GM20431 (cell line): Measurements from ENCODE around the gene POPDC2.

Experiments used
- in situ Hi-C: fragments of 300-500 bp; cut with MseI, MboI; formaldehyde crosslinking; loops from one replicate; pipeline ENCODE4 v1.15.0; 2020; ENCODE audit warnings: low sequenced_read_pairs; ENCODE audit not compliant: unreplicated experiment

Gene POPDC2

DNA sequence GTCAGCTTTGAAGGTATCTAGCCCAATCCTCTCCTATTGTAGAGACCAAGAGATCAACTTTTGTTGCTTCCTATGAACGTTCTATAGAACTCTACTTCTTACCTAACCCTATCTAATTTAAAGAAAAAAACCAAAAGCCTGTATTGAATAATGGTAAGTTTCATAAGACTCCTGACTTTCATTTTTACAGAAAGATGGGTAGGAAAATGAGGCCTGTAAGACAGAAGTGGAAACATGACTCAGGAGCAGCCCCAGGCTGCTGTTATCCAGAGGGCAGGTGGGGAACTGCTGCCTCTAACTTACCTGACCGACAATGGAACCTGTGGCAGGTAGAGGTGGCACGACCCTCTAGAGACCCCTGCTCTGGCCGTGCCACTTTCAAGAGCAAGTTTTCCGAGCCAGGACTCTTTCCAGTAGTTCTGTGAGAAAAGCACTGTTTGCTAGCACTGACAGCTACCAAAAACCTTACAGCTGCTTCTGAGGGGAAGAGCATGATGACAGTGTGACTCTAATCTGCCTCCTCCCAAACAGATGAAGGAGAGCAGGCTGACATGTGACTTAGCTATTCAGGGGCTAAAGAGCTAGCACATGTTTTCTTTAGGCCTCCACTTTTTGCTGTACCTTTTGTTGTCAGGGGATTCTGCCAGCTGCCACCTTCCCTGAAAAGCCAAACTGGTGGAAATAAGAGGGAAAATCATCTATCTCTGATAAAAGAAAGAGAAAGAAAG, 17.5 kb downstream of the POPDC2 start:
- in situ Hi-C loops = no loop called here

DNA sequence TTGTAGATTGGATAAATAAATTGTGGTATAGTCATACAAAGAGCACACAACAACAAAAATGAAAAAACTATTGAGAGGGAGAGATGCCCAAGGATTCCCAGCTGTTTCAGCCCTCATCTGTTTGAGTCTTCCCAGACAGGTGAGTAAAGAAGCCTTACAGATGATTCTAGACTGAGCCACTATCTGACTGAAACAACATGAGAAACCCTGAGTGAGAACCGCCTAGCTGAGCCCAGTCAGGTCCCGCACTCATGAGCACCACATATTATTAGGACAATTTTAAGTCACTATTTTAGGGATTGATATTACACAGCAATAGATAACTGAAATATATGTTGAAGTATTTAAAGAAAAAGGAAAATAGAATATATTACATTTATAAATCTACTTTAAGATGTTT, 19.0 kb downstream of the POPDC2 start:
- in situ Hi-C loops = no loop called here

DNA sequence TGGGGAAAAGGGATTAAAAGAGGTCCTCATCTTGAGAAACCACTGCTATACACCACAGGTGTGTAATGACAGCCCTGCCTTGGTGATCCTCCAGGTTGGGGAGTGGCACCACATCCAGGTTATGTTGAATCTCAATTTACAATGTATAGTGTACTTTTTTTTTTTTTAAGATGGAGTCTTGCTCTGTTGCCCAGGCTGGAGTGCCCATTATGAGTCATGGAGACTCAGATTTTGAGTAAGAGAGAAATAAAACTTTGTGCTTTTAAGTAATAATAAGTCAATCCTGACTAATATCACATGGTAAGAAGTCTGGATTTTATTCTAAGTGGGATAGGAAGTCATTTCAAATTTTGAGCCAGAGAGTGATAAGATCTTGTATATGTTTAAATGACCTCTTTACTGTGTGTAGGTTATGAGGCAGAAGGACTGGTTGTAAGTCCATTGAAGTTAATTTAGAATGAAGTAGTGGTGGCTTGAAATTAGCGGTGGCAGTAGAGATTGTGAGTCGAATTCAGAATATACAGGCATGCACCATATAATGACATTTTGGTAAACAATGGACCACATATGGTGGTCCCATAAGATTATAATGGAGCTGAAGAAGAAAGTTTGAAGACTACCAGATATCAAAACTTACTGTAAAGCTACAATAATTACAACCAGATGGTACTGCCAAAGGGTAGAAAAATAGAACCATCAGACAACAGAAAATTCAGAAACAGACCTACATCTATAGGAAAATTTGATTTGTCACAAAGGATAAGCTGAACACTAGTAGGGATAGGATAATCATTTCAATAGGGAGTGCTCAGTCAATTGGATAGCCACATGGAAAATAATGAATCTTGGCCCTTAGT, 20.7 kb downstream of the POPDC2 start:
- in situ Hi-C loops = no loop called here

DNA sequence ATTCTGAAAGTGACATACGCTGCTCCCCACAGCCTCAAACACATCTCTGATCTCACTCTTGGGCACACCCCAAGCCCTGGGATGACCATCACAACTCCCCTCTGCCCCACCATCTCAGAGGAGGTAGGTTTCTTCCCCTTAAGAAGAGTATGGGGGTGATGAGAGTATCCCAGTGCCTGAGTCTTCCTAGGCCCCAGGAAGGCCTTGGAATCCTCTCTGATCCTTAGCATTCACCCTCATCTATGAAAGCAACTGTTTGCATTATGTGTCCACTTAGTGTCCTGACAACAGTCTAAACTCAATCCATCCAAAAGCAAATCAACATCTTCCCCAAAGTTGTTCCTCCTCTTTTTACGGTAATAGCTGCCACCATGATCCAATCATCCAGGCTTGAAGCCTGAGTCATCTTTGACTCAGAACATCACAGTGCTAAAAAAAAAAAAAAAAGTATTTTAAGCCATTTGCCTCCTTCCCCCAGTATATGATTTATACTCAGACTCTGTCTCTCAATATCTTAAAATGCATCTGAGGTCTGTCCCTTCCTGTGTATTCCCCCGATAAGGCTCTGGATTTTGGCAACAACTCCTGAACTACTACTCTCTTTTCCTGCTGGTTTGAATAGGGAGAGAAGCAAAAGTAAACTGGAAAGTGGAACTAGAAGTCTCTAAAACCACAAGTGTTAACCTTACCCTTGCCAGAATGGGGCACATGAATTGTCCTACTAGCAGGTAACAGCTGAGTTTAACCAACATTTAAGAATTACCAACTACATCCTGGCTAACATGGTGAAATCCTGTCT, 22.5 kb downstream of the POPDC2 start:
- in situ Hi-C loops = no loop called here

DNA sequence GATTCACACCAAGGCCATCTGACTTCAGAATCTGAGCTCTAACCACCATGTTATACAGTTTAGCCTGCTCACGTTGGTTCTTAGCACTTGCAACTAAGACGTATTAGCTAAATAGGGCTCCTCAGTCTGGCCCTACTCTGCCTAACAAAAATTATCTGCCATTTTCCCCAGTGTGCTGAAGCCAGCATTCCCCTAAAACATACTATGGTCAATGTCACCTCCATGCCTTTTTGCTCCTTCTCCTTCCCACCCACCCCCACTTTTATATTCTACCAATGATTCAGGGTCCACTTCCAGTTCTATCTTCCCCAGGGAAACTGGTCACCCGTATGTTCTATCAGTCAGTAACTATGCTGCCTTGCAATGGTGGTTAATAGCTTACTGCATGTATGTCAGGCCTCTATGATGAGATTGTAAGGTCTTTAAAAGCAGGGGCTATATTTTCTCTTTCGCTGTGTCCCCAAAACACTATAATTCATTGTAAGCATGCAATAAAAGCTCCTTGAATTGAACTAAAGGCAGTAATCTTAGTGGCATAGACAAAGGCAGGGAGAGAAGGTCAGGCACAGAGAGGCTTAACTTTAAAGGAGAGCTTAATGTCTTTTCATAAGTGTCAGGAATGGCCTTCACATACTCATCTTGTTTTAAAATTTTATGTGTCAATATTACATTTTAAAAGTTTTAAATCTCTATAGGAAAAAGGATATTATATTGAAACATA, 23.3 kb downstream of the POPDC2 start:
- in situ Hi-C loops = no loop called here

DNA sequence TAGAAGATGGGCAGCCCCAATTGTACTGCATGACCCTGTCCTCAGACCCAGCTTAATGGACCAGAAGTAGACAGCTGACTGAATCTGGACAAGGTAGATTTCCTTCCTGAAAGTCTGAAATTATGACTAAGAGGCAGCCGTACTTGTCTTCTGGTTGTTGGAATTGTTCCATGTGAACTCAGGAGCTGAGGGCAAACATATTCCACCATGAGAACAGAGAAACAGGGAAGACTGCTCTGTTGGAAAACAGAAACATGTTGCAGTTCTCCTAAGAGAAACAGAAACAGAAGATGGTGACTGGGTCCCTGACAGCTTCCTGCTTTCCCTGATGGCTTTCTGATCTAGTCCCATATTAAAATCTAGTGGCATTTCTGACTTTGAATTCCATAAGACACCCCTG, 24.1 kb downstream of the POPDC2 start:
- in situ Hi-C loops = no loop called here

DNA sequence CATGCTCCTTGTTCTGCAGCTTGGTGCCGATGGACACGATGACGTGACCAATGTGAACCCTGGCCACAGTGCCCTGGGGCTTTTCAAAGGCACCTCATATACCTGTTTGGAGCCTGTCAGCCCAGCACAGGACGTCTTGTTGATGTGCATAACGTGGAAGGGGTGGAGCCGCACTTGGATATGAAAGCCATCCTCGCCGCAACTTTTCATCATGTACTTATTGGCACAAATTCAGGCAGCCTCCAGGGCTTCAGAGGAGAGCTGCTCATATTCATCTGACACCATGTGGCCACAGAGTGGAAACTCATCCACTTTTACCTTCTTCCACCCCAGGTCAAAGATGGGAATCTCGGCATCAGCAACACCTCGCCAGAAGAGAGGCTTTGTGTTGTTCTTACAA, 24.7 kb downstream of the POPDC2 start:
- in situ Hi-C loops = no loop called here

DNA sequence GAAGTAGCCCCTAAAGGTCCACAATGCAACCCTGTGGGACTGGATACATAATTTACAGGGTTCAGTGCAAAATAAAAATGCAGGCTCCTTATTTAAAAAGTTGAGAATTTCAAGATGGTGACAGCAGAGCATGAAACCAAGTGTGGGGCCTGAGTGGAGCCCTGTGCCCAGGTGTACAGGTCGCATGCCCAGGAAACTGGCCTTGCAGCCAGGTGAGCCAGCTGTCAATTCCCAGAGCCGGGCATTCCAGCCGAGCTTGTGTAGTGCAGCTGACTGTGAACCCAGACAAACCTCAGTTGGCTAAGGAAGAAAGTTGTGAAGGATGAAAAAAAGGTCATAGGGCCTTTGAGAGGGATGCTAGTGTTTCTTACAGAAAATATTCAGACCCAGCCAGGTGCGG, 27.6 kb downstream of the POPDC2 start:
- in situ Hi-C loops = no loop called here

DNA sequence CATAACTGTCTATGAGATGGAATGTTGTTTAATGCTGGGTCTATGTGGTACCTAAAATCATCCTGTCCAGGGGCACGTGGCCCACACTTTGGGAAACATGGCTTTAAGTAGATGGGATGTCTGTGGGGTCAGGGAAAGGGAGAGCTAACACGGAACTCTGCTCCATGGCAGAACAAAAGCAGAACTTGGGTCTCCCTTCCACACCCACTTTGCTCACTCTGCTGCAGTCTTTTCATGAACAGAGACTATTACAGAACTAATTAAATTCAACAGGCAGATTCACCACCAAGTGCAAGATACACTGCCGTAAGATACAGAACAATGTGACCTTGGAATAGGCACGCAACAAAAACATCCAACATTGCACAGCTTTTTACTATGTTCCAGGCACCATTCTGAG, 28.2 kb downstream of the POPDC2 start:
- in situ Hi-C loops = no loop called here

DNA sequence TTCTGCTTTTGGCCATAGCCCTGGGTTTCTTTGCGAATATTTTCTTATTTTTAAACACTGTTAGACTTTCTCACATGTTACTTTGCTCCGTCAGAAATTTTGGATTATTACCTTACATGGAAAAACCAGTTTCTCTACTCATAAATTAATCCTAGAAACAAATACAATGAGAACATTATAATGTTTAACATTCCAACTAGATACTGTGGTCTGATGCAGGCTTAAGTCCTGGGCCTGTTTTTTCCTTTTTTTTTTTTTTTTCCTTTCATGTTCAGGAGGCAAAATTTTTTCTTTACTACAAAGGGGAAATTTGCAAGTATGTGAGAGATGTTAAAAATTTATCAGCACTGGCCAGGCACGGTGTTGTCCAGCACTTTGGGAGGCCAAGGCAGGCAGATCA, 28.9 kb downstream of the POPDC2 start:
- in situ Hi-C loops = no loop called here

DNA sequence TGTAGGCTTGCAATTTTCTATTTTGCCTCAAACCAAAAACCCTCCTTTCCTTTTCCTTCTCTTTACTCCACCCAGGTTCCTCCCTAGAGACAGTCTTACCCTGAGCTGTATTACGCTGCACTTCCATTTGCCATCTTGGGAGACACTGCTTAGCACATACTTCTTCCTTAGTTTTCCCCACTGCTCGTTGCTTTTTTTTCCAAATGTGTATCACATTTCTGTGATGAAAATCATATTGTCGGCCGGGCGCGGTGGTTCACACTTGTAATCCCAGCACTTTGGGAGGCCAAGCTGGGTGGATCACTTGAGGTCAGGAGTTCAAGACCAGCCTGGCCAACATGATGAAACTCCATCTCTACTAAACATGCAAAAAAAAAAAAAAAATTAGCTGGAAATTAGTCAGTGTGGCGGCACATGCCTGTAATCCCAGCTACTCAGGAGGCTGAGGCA, 29.5 kb downstream of the POPDC2 start:
- in situ Hi-C loops = no loop called here

DNA sequence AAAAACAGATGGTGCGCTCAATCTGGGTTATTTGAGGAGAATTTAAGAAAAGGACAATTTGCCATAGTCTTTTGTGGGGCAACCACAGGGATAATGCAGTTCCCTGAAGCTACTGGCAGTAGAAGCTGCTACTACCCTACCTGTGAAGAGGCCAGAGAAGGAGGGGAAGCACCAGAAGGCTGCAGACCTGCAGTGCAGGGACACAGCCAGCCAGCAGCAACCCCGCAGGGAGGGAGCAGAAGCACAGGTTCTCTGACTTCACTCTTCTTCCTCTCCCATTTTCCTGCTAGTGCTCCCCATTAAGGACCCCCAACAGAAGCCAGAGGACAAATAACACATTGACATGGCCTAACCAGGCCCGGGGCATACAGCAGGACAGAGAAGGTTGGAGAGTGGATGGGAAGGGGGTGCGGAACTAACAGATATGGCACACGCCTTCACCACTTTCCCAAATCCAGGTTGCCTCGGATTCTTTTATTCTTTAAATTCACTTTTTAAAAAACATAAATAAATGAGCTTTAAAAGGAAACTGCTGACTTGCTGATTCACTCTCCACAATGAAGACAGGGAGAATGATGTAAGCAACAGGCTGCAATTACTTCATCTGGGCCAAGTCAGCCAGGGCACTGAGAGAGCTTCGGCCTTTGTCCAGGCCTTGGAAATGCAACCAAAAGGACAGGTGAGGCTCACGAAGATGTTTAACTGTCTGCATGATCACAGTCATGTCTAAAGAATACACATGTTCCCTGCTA, 30.1 kb downstream of the POPDC2 start:
- in situ Hi-C loops = no loop called here

DNA sequence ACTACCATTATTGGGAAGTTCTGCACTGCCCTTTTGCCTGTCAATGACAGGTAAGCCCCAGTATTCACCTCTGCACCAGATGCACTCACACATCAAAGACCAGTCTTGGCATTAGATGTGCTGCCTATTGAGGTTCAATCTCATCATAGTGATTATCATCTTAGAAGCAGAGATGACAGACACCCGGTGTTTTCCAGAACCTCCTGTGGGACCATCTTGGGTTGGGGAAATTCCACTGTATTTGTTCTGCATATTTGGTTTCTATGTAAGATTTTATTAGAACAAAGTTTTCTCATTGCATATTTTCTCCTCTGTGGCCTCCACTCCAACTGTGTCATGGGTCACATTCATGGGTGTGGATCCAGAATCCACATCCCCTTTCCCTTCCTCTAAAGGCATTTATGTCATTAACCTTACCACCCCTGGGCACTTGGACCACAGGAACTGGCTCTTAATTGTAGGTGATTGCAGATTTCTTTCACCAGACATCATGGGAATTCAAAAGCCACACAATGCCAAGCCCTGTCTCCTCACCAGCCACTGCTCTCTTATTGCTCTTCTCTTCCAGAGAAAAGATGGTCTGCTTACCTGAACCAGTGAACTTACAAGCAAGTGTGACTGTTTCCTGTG, 31.5 kb downstream of the POPDC2 start:
- in situ Hi-C loops = no loop called here

DNA sequence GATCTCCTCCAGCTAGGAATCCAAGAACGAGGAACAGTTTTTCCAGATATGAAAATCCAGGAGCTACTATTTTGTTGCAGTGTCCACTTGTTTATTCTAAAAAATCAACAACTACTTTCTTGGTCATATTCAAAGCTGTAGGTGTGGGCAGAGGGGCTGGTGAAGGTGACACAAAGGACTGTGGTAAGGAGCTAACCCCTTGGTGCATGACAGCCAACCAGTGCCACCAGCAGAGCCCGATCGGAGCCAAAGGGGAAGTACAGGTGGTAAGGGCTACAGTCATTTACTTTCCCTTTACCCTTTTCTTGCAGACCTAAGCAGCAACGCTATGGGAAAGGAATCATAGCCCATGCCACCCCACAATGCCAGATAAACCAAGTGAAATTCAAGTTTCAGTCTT, 32.0 kb downstream of the POPDC2 start:
- in situ Hi-C loops = no loop called here

DNA sequence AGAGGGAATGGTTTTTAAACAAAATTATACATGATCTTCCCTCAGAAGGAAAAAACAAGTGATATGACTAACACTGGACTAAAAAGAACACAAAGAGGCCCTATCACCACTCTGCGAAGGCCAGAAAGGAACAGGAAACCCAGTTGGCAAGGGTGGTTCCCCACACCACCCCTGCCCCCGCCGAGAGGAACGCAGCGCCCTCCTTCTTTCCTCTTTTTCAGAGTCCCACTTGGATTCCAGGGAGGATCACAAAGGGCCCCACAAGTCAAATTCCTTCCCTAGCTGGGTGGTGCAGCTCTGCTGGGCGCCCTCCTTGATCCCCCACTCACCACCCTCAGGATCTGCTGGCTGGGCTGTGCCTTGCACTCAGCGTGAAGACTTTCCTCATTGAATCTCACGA, 32.9 kb downstream of the POPDC2 start:
- in situ Hi-C loops = no loop called here

DNA sequence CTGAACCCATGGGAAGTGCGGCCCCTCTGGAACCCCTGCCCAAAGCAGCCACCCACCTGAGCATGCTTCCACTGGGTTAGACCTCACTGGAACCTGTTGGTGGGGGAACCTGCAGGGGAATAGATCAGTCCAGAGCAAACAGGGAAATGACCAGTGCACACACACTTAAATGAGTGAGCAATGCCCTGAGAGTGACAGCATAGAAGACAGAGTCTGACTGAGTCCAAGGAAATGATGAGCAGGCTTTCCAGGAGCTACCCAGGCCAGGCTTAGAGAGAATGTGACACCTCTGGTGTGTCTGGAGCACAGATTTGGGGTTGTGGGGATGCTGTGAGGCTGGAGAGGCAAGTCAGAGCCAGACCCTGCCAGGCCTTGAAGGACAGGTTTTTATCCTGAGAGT, 34.2 kb downstream of the POPDC2 start:
- in situ Hi-C loops = no loop called here

DNA sequence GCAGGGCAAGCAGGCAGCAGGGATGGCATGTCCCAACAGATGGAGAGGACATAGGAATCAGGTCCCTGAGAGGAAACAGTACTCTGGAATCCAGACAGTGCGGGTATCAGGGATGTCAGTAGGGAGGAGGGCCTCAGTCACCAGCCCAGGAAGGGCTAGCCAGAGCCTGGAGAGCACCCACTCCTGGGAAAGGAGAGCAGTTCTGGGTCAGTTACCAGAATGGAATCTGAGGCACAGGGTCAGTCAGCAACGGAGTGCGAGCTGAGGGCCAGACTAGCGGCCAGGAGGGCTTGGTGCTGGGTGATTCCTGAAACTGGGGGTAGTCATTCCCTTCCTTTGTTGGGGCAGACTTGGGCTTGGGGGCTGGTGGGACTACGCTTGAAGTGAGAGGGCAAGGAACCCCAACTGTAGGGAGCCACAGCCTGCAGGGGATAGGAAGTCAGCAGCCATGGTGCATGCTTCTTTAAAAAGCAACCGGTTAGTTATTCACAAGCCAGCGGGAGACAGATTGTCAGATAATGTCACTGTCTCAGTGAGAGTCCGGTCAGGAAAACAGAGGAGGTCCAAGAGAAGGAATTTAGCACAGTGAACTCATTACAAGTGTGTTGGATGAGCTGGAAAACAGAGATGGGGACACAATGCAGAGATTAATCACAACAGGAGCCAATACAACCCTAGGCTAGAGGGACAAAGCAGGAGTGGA, 34.8 kb downstream of the POPDC2 start:
- in situ Hi-C loops = no loop called here

DNA sequence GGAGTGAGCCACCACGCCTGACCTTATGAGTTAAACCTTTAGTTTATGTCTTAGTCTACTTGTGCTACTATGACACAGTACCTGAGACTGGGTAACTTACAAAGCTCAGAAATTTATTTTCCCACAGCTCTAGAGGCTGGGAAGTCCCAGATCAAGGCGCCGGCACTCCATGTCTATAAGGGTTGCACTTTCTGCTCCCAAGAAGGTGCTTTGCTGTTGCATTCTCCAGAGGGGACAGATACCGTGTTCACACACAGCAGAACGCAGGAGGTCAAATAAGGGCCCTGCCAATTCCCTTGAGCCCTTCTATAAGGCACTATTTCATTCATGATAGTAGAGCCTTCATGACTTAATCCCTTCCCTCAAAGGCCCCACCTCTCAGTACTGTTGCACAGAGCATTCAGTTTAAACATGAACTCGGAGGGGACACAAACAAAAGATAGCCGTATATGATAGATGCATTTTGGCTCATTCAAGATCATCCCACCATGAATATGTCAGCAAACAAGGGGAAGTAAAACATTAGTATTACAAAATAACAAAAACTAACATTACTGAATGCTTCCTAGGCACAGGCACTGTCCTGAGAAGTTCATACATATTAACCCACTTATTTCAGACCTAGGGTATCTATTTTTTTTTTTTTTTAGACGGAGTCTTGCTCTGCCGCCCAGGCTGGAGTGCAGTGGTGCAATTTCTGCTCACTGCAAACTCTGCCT, 36.2 kb downstream of the POPDC2 start:
- in situ Hi-C loops = no loop called here
